PC-3 (cell line): Measurements from ENCODE around the gene STXBP5. TPM values are rescaled to one million over a fixed set of nuclear protein-coding genes. Genes with fewer than 3 reads are reported as not detected.

ENCODE experiments used
- ATAC-seq: fragments of 200-7000 bp; cut with Tn5 transposase; 2 replicates; pipeline ENCODE4 v1.9.1; 2020; ENCODE audit warnings: mild to moderate bottlenecking, moderate library complexity
- BruUV-seq: library from RNA; stranded (reverse); fragments of 400-500 nt; replicated peaks from 2 replicates; lab custom pipeline; 2021; lab: Mats Ljungman, UMichigan
- CTCF ChIA-PET: fragments of 300-600 bp; sonication (Branson Sonifier 250); formaldehyde crosslinking; loops from one replicate; lab custom pipeline; 2022; ENCODE audit warnings: antibody characterized with exemption; lab: Charles Lee
- POLR2A ChIA-PET: fragments of 300-600 bp; sonication (Branson Sonifier 250); formaldehyde crosslinking; loops from one replicate; lab custom pipeline; 2022; ENCODE audit warnings: antibody characterized with exemption; ENCODE audit not compliant: unreplicated experiment; lab: Charles Lee
- DNase-seq: peaks from one replicate; pipeline ENCODE4 v3.0.0-alpha.2; 2015
- H2AFZ ChIP-seq: fragments of 300-600 bp; sonication (generic); 2 replicates; pipeline ENCODE4 v1.6.0; 2016; ENCODE audit warnings: antibody characterized with exemption, low read length
- H3F3A ChIP-seq: fragments of 300-600 bp; sonication (generic); one replicate; pipeline ENCODE4 v1.6.0; 2017; ENCODE audit warnings: antibody characterized with exemption, low read length, control low read depth, mild to moderate bottlenecking; ENCODE audit not compliant: unreplicated experiment
- H3K27ac ChIP-seq: fragments of 300-600 bp; sonication (generic); 2 replicates; pipeline ENCODE4 v1.5.1; 2016; ENCODE audit warnings: mild to moderate bottlenecking, low read length
- H3K27me3 ChIP-seq: fragments of 300-600 bp; sonication (generic); 2 replicates; pipeline ENCODE4 v1.6.1; 2016; ENCODE audit warnings: low read length, mixed read lengths
- H3K36me3 ChIP-seq: fragments of 300-600 bp; sonication (generic); 2 replicates; pipeline ENCODE4 v1.6.1; 2016; ENCODE audit warnings: low read depth, mixed run types, low read length, mixed read lengths
- H3K4me1 ChIP-seq: fragments of 300-600 bp; sonication (generic); 2 replicates; pipeline ENCODE4 v1.5.1; 2016; ENCODE audit warnings: low read length; ENCODE audit not compliant: insufficient read depth
- H3K4me2 ChIP-seq: fragments of 300-600 bp; sonication (generic); 2 replicates; pipeline ENCODE4 v1.6.0; 2016; ENCODE audit warnings: low read length
- H3K4me3 ChIP-seq: fragments of 300-600 bp; sonication (generic); 2 replicates; pipeline ENCODE4 v1.5.1; 2016; ENCODE audit warnings: mild to moderate bottlenecking, low read length, mixed read lengths
- H3K79me2 ChIP-seq: fragments of 300-600 bp; sonication (generic); 2 replicates; pipeline ENCODE4 v1.6.1; 2017; ENCODE audit warnings: low read length, mixed read lengths
- H3K9ac ChIP-seq: fragments of 300-600 bp; sonication (generic); 2 replicates; pipeline ENCODE4 v1.6.0; 2016; ENCODE audit warnings: mild to moderate bottlenecking, low read length
- H3K9me2 ChIP-seq: fragments of 300-600 bp; sonication (generic); replicated peaks from 2 replicates; pipeline ENCODE4 v1.6.1; 2016; ENCODE audit warnings: mixed run types, low read length, mixed read lengths
- H3K9me3 ChIP-seq: fragments of 300-600 bp; sonication (generic); 2 replicates; pipeline ENCODE4 v1.6.1; 2016; ENCODE audit warnings: low read length, mixed read lengths
- H4K20me1 ChIP-seq: fragments of 300-600 bp; sonication (generic); 2 replicates; pipeline ENCODE4 v1.6.1; 2016; ENCODE audit warnings: low read length, mixed read lengths
- CTCF ChIP-seq: fragments of 300-600 bp; sonication (generic); conservative IDR thresholded peaks from 2 replicates; pipeline ENCODE4 v1.5.1; 2017; ENCODE audit warnings: antibody characterized with exemption, low read depth, mild to moderate bottlenecking, low read length
- EZH2 ChIP-seq: fragments of 300-600 bp; sonication (generic); IDR thresholded peaks from one replicate; pipeline ENCODE4 v1.6.1; 2017; ENCODE audit warnings: antibody characterized with exemption, mild to moderate bottlenecking, low read length; ENCODE audit not compliant: unreplicated experiment
- EZH2phosphoT487 ChIP-seq: fragments of 300-600 bp; sonication (generic); IDR thresholded peaks from 2 replicates; pipeline ENCODE4 v1.6.1; 2018; ENCODE audit warnings: mild to moderate bottlenecking, antibody characterized with exemption, low read length, borderline replicate concordance
- intact Hi-C: fragments of 100-400 bp; cut with micrococcal nuclease; formaldehyde crosslinking; loops from 2 replicates; pipeline ENCODE4 v1.9.0; 2023
- total RNA-seq: library from RNA; depleted of rRNA; stranded (reverse); fragments of >200 nt; gene quantifications from 2 replicates; pipeline ENCODE4 v1.2.3, GENCODE V29; 2014

The STXBP5 gene
- total RNA-seq, 1 experiment from 2014 or later: 12.9 TPM

GRCh38 chr6:147331401-147331800, 127.2 kb downstream of the STXBP5 start:
- Histone ChIP-seq H3K79me2 (no peaks in the 10 kb centered on the region), H3F3A (no peaks in the 10 kb centered on the region), H2AFZ (no peak overlapping the region), H3K4me2 (no peak overlapping the region), H3K27me3 (no peaks in the 10 kb centered on the region), H3K9me2 (no peaks in the 10 kb centered on the region), H3K36me3 (no peaks in the 10 kb centered on the region), H3K4me3 (no peak overlapping the region), H3K27ac (no peak overlapping the region), H3K9me3 (no peaks in the 10 kb centered on the region), H3K4me1 (no peaks in the 10 kb centered on the region), H3K9ac (no peak overlapping the region), H4K20me1 (no peaks in the 10 kb centered on the region)
- BruUV-seq: no TSS peak
- DNase-seq (no peak), ATAC-seq (no peak)
- no peak for TF ChIP-seq CTCF
- CTCF ChIA-PET: no interaction called here
- intact Hi-C loops: no loop called here
- POLR2A ChIA-PET: no interaction called here

- no peaks in the 10 kb centered on the region for H3F3A ChIP-seq
- intact Hi-C loops: no loop called here
- H3K9me2 ChIP-seq: no peaks in the 10 kb centered on the region
- no peak overlapping the region for H2AFZ ChIP-seq
- BruUV-seq: no TSS peak
- DNase-seq (no peak), ATAC-seq (no peak)
- no peak overlapping the region for H3K4me2 ChIP-seq
- H3K27ac ChIP-seq: no peak overlapping the region
- H3K9ac ChIP-seq: no peak overlapping the region
- ChIA-PET CTCF (no interaction called here), POLR2A (no interaction called here)
- H4K20me1 ChIP-seq: no peaks in the 10 kb centered on the region
- TF ChIP-seq EZH2phosphoT487: no peak
- no peak for TF ChIP-seq CTCF
- no peak for TF ChIP-seq EZH2
- no peaks in the 10 kb centered on the region for H3K27me3 ChIP-seq
- H3K4me1 ChIP-seq: no peaks in the 10 kb centered on the region
- no peak overlapping the region for H3K4me3 ChIP-seq
- H3K79me2 ChIP-seq: no peaks in the 10 kb centered on the region
- no peaks in the 10 kb centered on the region for H3K36me3 ChIP-seq
- H3K9me3 ChIP-seq: no peaks in the 10 kb centered on the region
These were observed 133.7 kb downstream of the STXBP5 start for GRCh38 chr6:147337921-147338320.

- Histone ChIP-seq H3K27ac (no peak overlapping the region), H3F3A (no peaks in the 10 kb centered on the region), H3K9me3 (no peaks in the 10 kb centered on the region), H3K4me1 (no peaks in the 10 kb centered on the region), H3K27me3 (no peaks in the 10 kb centered on the region), H3K36me3 (no peaks in the 10 kb centered on the region), H3K4me2 (no peak overlapping the region), H3K79me2 (no peaks in the 10 kb centered on the region), H4K20me1 (no peaks in the 10 kb centered on the region), H3K9me2 (no peaks in the 10 kb centered on the region), H2AFZ (no peak overlapping the region), H3K9ac (no peak overlapping the region), H3K4me3 (no peak overlapping the region)
- TF ChIP-seq EZH2: no peak
- no peak for TF ChIP-seq EZH2phosphoT487
- TF ChIP-seq CTCF: no peak
- intact Hi-C loops: no loop called here
- DNase-seq (no peak), ATAC-seq (no peak)
- ChIA-PET POLR2A (no interaction called here), CTCF (no interaction called here)
- BruUV-seq: no TSS peak
These were observed 137.3 kb downstream of the STXBP5 start for GRCh38 chr6:147341486-147341885.
